GM10248 (cell line): ENCODE measurements around the gene BAHCC1.

Experiments used
- CTCF ChIA-PET: fragments of 300-600 bp; sonication (Branson Sonifier 250); formaldehyde crosslinking; extraction: SDS; loops from one replicate; lab custom pipeline; 2021; ENCODE audit warnings: antibody characterized with exemption; lab: Yijun Ruan, JAX
- POLR2A ChIA-PET: fragments of 350-650 bp; sonication (Branson Sonifier 250); formaldehyde crosslinking; extraction: SDS; loops from one replicate; lab custom pipeline; 2020; ENCODE audit warnings: antibody characterized with exemption; lab: Yijun Ruan, JAX
- DNase-seq: peaks from one replicate; pipeline ENCODE4 v3.0.0; 2012; ENCODE audit errors: extremely low spot score
- TF ChIP-seq, protein P1 (sequence below): IDR thresholded peaks from 2 replicates; pipeline ENCODE4 v1.5.1; 2012; ENCODE audit warnings: mild to moderate bottlenecking, low read depth; ENCODE audit errors: extremely low read depth, missing control alignments, control extremely low read depth

The BAHCC1 gene

DNA sequence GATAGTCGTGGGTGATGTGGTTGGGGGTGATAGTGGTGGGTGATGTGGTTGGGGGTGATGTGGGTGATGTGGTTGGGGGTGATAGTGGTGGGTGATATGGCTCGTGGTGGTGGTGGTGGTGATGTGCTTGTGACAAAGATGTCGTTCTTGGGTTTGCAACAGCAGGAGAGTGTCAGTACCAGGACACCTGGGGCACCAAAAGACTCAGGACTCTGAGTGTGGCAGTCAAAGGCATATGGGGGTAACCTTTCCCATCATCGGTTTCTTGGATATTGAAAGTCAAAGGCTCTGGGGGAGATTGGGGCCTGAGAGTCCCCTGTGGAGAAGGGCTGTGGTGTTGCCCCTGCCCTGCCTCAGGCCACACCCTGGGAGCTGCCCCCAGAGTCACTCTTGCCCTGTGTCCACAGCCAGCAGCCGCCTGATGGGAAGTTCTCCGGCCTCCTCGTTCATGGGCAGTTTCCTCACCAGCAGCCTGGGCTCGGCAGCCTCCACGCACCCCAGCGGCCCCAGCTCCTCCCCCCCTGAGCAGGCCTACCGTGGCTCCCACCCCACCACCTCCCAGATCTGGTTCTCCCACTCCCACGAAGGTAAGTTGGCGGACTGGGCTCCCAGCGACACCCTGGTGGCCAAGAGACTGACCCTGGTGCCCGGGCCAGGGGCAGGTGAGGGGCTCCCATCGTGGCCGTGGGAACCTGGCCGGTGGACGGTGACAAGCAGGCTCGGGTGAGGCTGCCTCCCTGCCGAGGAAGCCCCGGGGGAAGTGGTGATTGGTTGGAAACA is 31.3 kb downstream of the BAHCC1 start:
- TF ChIP-seq, protein P1, sequence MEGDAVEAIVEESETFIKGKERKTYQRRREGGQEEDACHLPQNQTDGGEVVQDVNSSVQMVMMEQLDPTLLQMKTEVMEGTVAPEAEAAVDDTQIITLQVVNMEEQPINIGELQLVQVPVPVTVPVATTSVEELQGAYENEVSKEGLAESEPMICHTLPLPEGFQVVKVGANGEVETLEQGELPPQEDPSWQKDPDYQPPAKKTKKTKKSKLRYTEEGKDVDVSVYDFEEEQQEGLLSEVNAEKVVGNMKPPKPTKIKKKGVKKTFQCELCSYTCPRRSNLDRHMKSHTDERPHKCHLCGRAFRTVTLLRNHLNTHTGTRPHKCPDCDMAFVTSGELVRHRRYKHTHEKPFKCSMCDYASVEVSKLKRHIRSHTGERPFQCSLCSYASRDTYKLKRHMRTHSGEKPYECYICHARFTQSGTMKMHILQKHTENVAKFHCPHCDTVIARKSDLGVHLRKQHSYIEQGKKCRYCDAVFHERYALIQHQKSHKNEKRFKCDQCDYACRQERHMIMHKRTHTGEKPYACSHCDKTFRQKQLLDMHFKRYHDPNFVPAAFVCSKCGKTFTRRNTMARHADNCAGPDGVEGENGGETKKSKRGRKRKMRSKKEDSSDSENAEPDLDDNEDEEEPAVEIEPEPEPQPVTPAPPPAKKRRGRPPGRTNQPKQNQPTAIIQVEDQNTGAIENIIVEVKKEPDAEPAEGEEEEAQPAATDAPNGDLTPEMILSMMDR = no peak
- CTCF ChIA-PET = no interaction called here
- no peak for DNase-seq
- POLR2A ChIA-PET = no interaction called here

DNA sequence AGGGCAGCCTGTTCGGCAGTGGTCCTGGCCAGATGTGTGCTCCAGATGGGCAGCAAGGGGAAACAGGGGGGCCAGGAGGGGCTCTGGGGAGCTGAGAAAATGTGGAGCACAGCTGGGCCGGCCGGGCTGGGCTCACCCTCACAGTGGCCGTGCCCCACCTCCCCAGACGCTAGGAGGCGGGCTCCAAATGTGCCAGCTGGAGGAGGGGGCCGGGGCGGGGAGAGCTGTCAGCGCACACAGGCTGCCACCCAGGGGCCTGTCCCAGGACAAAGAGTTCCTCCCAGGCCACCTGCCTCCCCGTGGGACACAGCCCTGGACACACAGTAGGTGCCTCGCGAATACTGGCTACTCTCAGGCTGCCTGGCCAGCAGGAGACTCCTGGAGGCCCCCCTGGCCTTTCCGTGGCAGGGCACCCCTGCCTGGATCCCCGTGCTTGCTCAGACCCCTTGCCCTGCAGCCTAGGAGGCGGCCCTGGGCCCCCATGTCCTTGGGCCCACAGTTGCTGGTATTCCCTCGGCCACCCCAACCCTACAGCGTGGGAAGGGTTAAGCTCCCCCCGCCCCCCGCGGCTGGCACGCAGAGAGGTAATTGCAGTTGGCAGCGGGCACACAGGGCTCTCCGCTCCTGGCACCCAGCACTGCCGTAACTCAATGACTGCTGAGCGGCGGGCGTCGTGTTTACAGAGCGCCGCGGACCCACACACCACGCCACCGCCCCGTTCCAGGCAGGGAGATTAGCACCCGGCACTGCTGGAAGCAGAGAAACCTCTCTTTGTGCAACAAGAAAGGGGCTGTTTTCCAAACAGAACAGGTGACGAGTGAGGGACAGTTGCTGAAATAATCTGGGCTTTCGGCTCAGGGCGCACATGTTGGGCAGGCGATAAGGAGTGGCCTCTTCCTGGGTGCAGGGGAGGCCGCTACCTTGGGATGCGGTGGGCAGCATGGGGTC is 32.2 kb downstream of the BAHCC1 start:
- CTCF ChIA-PET = no interaction called here
- TF ChIP-seq, protein P1 = no peak
- POLR2A ChIA-PET = no interaction called here
- DNase-seq = no peak

DNA sequence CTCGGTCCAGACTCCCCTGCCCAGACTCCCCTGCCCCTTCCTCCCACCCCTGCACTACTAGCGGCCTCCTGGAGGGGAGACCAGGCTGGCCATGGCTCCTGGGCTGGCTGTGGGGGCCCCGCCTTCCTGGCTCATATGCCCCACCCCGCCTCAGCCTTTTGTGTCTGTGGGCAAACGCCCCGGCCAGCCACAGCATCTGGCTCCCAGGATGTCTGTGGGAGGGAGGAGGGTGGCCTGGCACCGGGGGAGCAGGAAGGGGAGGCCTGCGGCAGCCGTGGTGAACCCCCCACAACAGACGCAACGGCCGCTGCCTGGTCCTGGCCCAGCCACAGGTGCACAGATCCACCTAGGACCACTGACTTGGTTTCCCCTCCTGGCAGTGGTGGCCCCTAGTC is 32.9 kb downstream of the BAHCC1 start:
- POLR2A ChIA-PET = no interaction called here
- CTCF ChIA-PET = no interaction called here
- DNase-seq = no peak
- TF ChIP-seq, protein P1 = no peak

DNA sequence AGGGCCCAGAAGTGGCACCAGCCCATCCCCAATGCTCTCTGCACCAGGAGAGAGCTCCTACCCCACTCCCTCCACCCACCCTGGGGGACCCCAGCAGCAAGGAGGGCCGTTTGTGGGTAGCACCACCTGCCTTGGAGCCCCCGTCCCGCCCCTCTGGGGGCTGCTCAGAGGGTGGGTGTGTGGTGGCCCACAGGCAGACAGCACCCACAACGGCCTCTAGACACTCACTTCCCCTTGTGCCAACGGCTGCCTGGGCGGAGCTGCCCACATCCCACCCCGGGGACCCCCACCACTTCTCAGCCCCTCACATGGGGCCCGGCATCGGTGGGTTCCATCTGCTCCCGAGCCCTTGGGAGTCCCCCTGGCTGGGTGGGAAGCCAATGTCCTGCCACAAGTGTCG is 33.3 kb downstream of the BAHCC1 start:
- TF ChIP-seq, protein P1 = no peak
- DNase-seq = no peak
- CTCF ChIA-PET = interaction anchor here (1.4 to 2.8 kb wide), 2 partner anchors 12 to 56 kb away, joined by 3 to 6 read pairs; no protein-coding TSS in a partner anchor
- POLR2A ChIA-PET = no interaction called here

DNA sequence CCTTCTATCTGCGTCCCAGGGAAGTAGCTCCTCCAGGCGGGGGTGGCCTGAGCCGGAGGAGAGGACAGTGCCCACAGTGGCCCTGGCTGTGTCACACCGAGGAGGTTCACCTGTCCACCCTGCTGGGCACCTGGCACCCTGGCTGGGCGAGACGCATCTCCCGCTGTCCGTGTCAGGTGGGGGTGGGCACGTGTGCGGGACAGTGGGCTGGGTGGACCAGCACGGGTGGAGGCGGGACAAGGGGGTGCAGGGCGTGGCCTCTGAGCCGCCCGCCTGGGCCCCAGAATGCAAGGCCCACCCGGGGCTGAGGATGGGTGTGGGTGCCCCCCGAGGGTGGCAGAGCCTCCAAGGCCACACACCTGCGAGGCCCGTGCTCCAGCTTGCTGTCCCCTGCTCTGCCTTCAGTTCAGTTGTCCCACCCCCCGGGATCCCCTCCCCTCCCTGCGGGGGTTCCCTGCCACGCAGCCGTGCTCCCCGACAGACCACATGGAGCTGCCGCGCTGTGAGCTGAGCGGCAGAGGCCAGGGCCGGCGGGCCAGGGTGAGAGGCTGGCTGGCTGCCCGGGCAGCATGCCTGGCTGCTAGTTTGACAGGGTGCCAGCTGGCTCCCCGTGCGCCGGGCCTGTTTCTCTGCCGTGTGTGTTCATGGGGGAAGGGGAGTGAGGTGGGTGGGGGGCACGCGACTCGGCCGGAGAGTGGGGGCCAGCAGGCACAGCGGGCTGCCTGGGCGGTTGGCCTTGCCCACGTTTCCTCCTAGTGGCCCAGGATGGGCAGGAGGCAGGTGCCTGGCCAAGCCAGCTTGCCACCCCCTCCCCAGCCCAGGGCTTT is 33.9 kb downstream of the BAHCC1 start:
- TF ChIP-seq, protein P1 = no peak
- no peak for DNase-seq
- ChIA-PET CTCF (interaction anchor here (1.3 to 2.8 kb wide), 3 partner anchors 11 to 119 kb away, joined by 3 to 6 read pairs (median 4); no protein-coding TSS in a partner anchor), POLR2A (interaction anchor here (0.6 kb wide), 1 partner anchor 9 kb away, joined by 3 read pairs; no protein-coding TSS in a partner anchor)
